Mucosa of gallbladder (tissue), 1 donor: ENCODE measurements around the gene MAP3K9. TPM values are rescaled to one million over a fixed set of nuclear protein-coding genes. Genes with fewer than 3 reads are reported as not detected.

Experiments
- DNase-seq: peaks from one replicate; pipeline ENCODE4 v3.0.0-alpha.2; 2020; ENCODE audit warnings: low spot score
- total RNA-seq: library from RNA; stranded (reverse); gene quantifications from one replicate; pipeline ENCODE4 v1.2.1, GENCODE V29; 2021
- donor health status: DM: no; HTN: no; CAD: no.

Gene MAP3K9
- total RNA-seq, 1 donor from 2014 or later: 9.9 TPM

GRCh38 chr14:70785556-70785955, 23.8 kb downstream of the MAP3K9 start:
- no peak for DNase-seq

GRCh38 chr14:70784886-70785285, 24.4 kb downstream of the MAP3K9 start:
- DNase-seq: no peak

GRCh38 chr14:70782361-70782760, 27.0 kb downstream of the MAP3K9 start:
- DNase-seq: no peak

DNA sequence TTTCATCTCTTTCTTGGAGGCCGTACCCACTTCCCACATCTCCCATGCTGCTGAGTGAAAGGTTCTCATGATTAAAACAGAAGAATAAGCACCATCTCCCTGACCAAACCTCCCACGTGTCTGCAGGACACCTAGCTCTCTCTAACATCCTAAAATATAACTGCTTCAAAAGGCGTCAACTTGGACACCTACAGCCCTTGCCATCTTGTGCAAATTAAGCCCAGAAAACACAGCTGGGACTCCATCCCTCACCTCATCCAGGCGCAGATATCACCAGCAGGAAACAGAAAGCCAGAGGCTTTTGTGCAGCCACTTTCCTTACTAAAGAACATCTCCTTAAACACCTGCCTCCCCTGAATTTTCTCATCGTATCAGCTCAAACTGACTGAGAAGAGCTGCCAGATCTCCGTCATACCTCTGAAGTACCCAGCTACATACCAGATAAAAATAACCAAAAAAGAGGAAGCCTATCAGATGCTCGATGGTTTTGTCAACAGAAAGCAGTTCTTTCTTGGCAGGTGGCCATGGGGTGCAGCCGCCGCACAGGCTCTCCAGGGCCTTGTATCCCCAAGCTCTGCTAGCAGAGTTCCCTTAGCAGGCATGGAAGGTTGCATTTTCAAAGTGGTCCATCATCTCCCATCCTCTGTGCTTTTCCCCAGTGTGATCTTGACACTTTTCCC, 28.8 kb downstream of the MAP3K9 start:
- DNase-seq: no peak

GRCh38 chr14:70779667-70780066, 29.6 kb downstream of the MAP3K9 start:
- DNase-seq: peak; percentile 21

DNA sequence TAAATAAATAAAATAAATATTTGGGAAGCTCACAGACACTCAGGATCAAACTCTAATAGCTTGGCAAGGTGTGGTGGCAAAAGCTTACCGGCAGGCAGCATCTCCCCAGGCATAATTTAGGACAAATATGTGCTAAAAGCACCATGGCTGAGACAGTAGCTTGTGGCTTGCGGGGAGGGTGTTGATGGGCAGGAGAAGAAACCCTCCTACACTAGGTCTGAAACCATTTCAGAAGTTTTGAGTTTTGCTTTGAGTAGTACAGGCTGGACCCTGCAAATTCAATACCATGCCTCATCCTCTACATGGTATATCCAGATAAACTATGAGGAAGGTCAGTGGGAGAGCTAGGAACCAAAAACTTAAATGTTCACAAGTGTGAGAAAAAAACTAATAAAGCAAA, 33.1 kb downstream of the MAP3K9 start:
- DNase-seq: no peak

GRCh38 chr14:70773182-70773862, 36.0 kb downstream of the MAP3K9 start:
- no peak for DNase-seq

DNA sequence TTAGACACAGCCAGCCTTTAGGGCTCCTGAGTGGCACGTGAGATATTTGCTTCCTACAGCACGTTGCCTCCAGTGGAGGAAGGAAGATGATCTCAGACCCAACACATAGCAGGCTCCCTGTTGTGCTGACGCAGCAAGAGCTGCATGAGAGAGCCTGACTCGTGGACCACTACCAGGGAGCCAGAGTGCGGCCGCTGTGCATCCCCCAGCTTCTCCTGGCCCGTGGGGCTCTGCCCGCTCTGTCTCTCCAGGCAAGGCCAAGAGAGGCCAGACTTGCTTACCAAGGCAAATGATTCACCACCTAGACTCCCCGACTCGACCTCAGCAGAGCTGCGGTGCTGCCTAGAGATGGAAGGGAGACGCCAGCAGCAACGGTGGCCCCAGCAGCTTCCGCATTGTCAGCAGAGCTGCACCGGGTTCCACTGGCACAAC, 37.5 kb downstream of the MAP3K9 start:
- no peak for DNase-seq

- DNase-seq: no peak
Observed at GRCh38 chr14:70770490-70770889, 38.8 kb downstream of the MAP3K9 start.

DNA sequence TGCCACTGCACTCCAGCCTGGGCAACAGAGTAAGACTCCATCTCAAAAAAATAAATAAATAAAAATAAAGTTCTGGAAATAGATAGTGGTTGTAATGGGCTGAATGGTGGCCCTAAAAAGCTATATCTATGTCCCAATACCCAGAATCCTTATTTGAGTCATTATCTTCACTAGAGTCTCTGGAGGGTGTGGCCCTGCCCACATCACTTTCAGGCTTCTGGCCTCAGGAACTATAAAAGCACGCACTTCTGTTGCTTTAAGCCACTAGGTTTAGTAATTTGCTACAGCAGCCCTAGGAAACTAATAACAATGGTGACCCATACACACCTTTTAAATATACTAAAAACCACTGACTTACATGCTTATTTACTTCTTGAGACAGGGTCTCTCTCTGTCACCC, 49.9 kb downstream of the MAP3K9 start:
- no peak for DNase-seq

- no peak for DNase-seq
Observed at GRCh38 chr14:70755655-70756054, 53.7 kb downstream of the MAP3K9 start.

- DNase-seq: peak; percentile 46
Observed at GRCh38 chr14:70754991-70755390, 54.3 kb downstream of the MAP3K9 start.

- DNase-seq: no peak
Observed at GRCh38 chr14:70753518-70753953, 55.8 kb downstream of the MAP3K9 start.

- no peak for DNase-seq
Observed at GRCh38 chr14:70748422-70748821, 60.9 kb downstream of the MAP3K9 start.

- no peak for DNase-seq
Observed at GRCh38 chr14:70744641-70745040, 64.7 kb downstream of the MAP3K9 start.

DNA sequence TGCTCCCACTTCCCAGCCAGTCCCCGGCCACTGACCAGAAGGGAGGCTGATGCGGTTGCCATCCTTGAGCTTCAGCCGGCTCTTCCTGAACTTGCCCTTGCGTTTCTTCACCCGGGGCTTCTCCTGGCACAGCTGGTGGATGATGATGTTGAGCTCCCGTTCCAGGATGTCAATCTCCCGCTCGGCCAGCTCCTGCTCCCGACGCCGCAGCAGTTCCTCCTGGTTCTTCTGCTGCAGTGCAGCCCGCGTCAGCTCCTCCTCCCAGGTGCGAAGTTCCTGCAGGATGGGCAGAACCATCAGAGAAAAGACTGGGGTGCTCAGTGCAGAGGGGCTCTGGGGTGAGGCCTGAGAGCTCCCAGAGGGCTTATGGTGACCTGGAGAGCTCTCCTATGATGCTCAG, 67.0 kb downstream of the MAP3K9 start:
- no peak for DNase-seq

- DNase-seq: no peak
Observed at GRCh38 chr14:70741482-70741881, 67.8 kb downstream of the MAP3K9 start.

DNA sequence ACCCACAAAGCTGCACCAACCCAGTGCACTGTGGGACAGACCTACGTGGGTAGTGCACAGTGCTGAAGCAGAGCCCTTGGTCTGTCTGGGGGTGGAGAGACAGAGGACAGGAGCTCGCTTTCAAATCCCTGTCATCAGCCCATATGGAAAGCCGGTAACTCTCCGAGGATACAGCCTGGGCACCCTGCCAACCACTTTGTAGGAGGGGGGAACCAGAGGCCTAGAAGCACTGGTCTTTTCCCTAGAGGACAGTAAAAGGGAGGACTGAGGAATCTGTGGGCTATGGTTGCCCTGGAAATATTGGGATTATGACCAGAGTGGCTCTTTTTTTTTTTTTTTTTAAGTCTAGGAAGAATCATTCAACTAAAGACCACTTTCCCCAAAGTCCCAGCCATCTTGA, 74.3 kb downstream of the MAP3K9 start:
- DNase-seq: no peak

DNA sequence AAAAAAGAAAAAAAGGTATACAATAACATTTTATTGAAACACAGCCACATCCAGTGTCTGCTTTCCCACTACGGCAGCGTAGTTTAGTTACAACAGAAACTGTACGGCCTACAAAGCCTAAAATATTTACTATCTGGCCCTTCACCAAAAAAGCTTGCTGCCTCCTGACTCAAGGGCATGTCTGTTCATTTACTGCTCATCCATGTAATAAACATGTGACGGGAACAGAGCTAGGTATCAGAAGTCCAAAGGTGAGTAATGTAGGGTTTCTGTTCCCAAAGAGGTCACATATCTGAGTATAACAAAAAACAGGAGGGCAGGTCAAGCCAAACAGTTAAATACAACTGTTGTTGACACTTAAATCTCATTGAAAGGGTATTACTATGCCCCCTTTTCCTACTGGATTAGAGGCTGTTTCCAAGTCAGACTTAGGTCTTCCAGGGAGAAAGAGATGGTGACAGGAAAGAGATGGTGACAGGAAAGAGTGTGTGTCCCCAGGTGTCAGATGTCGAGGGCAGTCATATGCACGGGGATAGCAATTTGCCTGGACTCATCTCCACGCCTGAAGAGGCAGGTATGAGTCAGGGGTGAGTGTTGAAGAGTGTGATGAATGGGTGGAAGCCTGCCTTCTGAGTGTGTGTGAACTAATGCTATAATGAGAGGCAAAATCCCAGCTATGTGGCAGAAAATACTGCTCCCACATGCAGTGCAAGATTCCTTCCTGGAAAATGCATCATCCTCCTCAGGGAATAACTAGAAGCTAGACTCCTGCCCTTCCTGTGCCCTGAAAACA, 77.7 kb downstream of the MAP3K9 start:
- DNase-seq: no peak

DNA sequence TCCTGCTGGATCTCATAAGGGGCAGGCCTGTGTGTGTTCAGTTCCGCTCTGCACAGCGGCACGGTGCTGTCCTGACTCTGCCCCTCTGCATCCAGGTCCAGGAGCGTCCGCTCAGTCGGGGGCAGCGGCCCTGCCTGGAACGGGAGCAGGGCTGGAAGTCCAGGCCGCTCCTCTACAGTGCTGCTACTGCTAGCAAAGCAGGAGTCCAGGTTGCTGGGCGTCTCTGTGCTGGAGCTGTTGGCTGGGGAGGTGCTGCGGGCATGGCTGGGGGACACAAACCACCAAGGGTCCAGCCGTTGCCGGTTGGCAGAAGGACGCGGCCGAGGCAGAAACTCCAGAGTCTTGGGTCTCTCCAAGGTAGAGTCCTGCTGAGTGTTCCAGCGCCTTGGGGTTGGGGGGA, 78.9 kb downstream of the MAP3K9 start:
- no peak for DNase-seq

GRCh38 chr14:70726651-70727375, 82.5 kb downstream of the MAP3K9 start:
- no peak for DNase-seq

DNA sequence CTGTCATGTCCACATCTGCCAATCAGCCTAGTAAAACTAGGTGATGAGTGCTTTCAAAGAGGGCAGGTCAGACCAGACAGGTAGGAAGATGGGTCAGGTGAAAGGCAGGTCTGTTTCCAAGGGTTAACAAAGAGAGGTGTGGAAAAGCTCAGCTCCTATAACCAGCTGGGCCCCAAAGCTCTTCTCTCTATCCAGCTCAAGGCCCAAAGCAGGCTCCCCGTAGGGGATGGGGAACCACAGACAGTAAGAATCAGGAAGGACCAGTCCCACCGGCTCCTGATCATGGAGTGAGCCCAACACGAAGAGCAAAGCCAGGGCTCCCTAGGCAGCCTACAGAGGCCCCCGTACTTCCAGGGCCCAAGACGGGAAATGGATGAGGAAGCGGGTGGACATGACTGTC, 84.4 kb downstream of the MAP3K9 start:
- DNase-seq: no peak
